ENCODE data around the gene BCL2A1. TPM values are rescaled to one million over a fixed set of nuclear protein-coding genes. Genes with fewer than 3 reads are reported as not detected.
"Not testable (repeated sequence)": the region's sequence is repeated elsewhere in the genome, so short reads cannot be mapped to it uniquely, and the experiment has no call there.

The BCL2A1 gene
- 258 TPM for polyA plus RNA-seq (2012; ENCODE audit: low read depth, missing spikeins)

DNA sequence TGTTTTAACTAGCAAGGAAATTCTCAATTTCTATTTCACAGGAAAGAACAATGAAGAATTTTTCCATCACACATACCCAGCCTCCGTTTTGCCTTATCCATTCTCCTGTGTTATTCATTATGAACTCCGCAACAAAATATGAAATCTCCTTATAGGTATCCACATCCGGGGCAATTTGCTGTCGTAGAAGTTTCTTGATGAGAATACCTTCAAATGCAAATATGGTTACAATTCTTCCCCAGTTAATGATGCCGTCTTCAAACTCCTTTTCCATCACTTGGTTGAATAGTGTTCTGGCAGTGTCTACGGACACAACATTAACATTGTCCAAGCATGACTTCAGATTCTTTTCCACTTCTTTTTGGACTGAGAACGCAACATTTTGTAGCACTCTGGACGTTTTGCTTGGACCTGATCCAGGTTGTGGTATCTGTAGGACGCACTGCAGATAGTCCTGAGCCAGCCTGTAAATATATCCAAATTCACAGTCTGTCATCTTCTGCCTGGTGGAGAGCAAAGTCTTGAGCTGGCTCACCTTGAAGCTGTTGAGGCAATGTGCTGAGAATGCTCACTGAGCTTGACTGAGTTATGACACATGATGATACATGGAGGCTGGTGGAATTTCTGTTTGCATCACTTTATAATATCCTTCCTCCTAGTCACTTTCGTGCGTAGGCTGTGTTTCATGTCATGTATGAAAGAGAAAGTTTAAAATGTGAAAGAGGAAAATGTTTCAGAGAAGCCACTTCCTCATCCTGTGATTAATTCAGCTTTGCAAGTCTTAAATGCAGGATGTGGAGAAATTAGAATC is at the start of gene BCL2A1:
Gene BCL2A1 (minus strand): TSS at position 573 of the 811 bp plus-strand sequence. CDS start 77 bp downstream, at position 496.
- no peak for DNase-seq (ENCODE audit: insufficient read length, low spot score)
- peak; percentile 95 for TF ChIP-seq SPI1 (IDR thresholded peaks at IDR 0.05; ENCODE audit: low read depth, low read length)
- TF ChIP-seq PAX5 (IDR thresholded peaks at IDR 0.05; ENCODE audit: insufficient read depth, low read length, severe bottlenecking): peak; percentile 51
- peak; percentile 93 for TF ChIP-seq POU2F2 (IDR thresholded peaks at IDR 0.05; ENCODE audit: low read depth, low read length)
- peak; percentile 100 for TF ChIP-seq POLR2A (IDR thresholded peaks at IDR 0.05; ENCODE audit: low read depth, low read length)
- TF ChIP-seq POLR2AphosphoS5 (IDR thresholded peaks at IDR 0.05; ENCODE audit: low read depth, low read length): peak; percentile 99
- TF ChIP-seq TAF1 (IDR thresholded peaks at IDR 0.05; ENCODE audit: low read depth, low read length): peak; percentile 99
- peak; percentile 97 for FAIRE-seq

DNA sequence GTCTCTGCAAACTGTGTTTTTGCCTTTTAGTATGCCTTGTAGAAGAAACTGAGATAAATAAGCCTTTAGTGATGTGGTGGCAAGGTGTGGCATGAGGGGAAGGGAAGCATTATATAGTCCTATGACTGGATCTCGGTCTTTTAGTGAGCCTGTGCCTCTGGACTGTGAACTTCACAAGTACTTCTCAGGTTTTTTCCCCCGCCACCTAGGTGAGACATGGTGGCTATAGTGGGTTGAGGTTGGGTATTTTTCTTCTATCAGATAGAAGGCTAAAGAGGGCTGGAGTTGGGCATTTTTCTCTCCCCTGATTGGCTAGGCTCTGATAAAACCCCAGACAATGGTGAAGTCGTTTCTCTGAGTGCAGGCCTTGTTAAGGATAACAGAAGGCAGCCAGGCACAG is 49.7 kb upstream of the BCL2A1 start:
- DNase-seq (ENCODE audit: insufficient read length, low spot score) (no peak), FAIRE-seq (no peak)
- no peak for TF ChIP-seq POLR2A (IDR thresholded peaks at IDR 0.05; ENCODE audit: low read depth, low read length)
- no peak for TF ChIP-seq SPI1 (IDR thresholded peaks at IDR 0.05; ENCODE audit: low read depth, low read length)
- TF ChIP-seq PAX5 (IDR thresholded peaks at IDR 0.05; ENCODE audit: insufficient read depth, low read length, severe bottlenecking): no peak
- no peak for TF ChIP-seq POU2F2 (IDR thresholded peaks at IDR 0.05; ENCODE audit: low read depth, low read length)
- no peak for TF ChIP-seq POLR2AphosphoS5 (IDR thresholded peaks at IDR 0.05; ENCODE audit: low read depth, low read length)
- TF ChIP-seq TAF1 (IDR thresholded peaks at IDR 0.05; ENCODE audit: low read depth, low read length): no peak

DNA sequence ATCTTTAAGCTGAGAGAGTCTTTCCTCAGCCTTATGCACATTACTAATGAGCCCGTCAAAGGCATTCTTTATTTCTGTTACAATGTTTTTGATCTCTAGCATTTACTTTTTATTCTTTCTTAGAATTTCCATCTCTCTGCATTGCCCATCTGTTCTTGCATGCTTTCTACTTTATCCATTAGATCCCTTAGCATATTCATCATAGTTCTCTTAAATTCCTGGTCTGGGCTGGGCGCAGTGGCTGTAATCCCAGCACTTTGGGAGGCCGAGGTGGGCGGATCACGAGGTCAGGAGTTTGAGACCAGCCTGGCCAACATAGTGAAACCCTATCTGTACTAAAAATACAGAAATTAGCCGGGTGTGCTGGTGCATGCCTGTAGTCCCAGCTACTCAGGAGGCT is 49.2 kb upstream of the BCL2A1 start:
- FAIRE-seq; DNase-seq (ENCODE audit: insufficient read length, low spot score): not testable (repeated sequence)

DNA sequence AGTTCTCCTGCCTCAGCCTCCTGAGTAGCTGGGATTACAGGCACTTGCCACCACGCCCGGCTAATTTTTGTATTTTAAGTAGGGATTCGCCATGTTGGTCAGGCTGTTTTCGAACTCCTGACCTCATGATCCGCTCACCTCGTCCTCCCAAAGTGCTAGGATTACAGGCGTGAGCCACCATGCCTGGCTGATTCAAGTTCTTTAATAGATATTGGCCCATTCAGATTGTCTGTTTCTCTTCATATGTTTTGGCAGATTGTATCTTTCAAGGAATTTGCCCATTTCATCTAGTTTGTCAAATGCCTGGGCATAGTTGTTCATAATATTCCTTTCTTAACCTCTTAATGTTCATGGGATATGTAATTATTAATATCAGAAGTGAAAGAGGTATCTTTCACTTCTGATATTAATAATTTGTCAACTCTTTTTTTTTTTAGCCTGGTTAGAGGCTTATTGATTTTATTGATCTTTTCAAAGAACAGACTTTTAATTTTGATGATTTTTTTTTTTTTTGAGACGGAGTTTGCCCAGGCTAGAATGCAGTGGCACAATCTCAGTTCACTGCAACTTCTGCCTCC is 48.3 kb upstream of the BCL2A1 start:
- no peak for DNase-seq (ENCODE audit: insufficient read length, low spot score)
- no peak for FAIRE-seq
- TF ChIP-seq SPI1 (IDR thresholded peaks at IDR 0.05; ENCODE audit: low read depth, low read length): no peak

DNA sequence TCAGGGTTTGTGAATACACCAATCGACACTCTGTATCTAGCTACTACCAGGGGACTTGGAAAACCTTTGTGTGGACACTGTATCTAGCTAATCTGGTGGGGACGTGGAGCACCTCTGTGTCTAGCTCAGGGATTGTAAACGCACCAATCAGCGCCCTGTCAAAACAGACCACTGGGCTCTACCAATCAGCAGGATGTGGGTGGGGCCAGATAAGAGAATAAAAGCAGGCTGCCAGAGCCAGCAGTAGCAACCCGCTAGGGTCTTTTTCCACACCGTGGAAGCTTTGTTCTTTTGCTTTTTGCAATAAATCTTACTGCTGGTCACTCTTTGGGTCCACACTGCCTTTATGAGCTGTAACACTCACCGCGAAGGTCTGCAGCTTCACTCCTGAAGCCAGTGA is 46.1 kb upstream of the BCL2A1 start:
- TF ChIP-seq POLR2A (IDR thresholded peaks at IDR 0.05; ENCODE audit: low read depth, low read length): peak; percentile 57; the same call in 1 of the 2 replicates
- FAIRE-seq; DNase-seq (ENCODE audit: insufficient read length, low spot score): not testable (repeated sequence)

DNA sequence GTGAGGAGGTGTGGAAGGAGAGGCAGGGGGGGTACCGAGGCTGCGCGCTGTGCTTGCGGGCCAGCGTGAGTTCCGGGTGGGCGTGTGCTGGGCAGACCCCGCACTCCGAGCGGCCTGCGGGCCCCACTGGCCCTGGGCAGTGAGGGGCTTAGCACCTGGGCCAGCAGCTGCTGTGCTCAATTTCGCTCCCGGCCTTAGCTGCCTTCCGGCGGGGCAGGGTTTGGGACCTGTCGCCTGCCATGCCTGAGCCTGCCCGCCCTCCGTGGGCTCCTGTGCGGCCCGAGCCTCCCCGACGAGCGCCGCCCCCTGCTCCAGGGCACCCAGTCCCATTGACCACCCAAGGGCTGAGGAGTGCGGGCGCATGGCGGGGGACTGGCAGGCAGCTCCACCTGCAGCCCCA is 45.5 kb upstream of the BCL2A1 start:
- not testable (repeated sequence) for DNase-seq (ENCODE audit: insufficient read length, low spot score); FAIRE-seq

DNA sequence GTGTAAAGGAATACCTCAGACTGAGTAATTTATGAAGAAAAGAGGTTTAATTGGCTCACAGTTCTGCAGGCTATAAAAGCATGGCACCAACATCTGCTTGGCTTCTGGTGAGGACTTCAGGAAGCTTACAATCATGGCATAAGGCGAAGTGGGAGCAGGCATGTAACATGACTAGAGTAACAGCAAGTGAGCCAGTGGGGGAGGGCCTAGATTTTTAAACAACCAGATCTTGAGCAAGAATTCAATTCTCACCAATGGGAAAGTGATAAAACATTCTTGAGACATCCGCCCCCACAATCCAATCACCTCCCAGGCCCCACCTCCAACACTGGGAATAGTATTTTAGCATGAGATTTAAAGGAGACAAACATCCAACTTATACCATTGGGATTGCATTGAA is 44.2 kb upstream of the BCL2A1 start:
- DNase-seq (ENCODE audit: insufficient read length, low spot score): no peak
- FAIRE-seq: peak; percentile 59
- TF ChIP-seq POU2F2 (IDR thresholded peaks at IDR 0.05; ENCODE audit: low read depth, low read length) (no peak), TAF1 (IDR thresholded peaks at IDR 0.05; ENCODE audit: low read depth, low read length) (no peak), SPI1 (IDR thresholded peaks at IDR 0.05; ENCODE audit: low read depth, low read length) (no peak), POLR2A (IDR thresholded peaks at IDR 0.05; ENCODE audit: low read depth, low read length) (no peak), POLR2AphosphoS5 (IDR thresholded peaks at IDR 0.05; ENCODE audit: low read depth, low read length) (no peak), PAX5 (IDR thresholded peaks at IDR 0.05; ENCODE audit: insufficient read depth, low read length, severe bottlenecking) (no peak)

DNA sequence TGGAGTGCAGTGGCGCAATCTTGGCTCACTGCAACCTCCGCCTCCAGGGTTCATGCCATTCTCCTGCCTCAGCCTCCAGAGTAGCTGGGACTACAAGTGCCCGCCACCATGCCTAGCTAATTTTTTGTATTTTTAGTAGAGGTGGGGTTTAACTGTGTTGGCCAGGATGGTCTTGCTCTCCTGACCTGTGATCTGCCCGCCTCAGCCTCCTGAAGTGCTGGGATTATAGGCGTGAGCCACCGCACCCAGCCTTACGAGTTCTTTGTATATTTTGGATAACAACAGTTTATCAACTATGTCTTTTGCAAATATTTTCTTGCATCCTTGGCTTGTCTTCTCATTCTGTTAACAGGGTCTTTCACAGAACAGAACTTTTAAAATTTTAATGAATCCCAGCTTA is 43.2 kb upstream of the BCL2A1 start:
- DNase-seq (ENCODE audit: insufficient read length, low spot score); FAIRE-seq: not testable (repeated sequence)

DNA sequence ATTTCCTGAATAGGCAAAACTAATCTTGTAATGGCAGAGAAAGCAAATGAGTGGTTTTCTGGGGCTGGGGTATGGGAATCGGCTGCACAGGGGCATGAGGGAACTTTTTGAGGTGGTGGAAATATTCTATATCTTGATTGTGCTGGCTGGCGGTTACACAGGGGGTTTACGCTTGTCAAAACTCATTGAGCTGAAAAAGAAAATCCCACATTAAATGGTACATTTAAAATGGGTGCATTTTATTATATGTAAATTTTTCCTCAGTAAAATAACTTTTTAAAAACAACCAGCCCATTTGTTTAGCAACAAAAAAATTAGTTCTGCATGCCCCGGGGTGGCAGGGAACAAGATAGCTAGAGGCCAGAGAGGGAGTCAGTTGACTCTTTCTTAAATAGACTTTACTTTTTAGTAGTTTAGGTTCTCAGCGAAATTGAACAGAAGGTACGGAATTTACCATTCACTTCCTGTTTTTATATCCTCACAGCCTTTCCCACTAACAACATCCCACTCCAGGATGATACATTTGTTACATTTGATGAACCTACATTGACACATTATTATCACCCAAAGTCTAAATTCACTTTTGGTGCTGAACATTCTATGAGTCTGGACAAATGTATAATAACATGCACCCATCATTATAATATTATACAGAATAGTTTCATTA is 41.2 kb upstream of the BCL2A1 start:
- DNase-seq (ENCODE audit: insufficient read length, low spot score): no peak
- TF ChIP-seq TAF1 (IDR thresholded peaks at IDR 0.05; ENCODE audit: low read depth, low read length) (no peak), POLR2AphosphoS5 (IDR thresholded peaks at IDR 0.05; ENCODE audit: low read depth, low read length) (no peak), PAX5 (IDR thresholded peaks at IDR 0.05; ENCODE audit: insufficient read depth, low read length, severe bottlenecking) (peak; percentile 34), SPI1 (IDR thresholded peaks at IDR 0.05; ENCODE audit: low read depth, low read length) (peak; percentile 89), POU2F2 (IDR thresholded peaks at IDR 0.05; ENCODE audit: low read depth, low read length) (0 out of 2 replicates have a peak, but pooled peaks have one; percentile 44)
- FAIRE-seq: peak; percentile 73

DNA sequence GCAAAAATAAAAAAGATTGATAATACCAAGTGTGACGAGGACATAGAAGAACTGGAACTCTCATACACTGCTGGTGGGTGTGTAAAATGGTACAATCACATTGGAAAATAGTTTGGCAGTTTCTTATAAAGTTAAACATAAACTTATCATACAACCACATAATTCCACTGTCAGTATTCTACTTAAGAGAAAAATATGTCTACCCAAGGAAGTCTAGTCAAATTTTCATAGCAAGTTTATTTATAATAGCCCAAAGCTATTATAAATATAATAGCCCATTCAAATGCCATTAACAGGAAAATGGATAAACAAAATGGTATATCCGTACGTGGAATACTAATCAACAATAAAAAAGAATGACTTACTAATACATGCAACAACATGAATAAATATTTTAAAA is 40.6 kb upstream of the BCL2A1 start:
- DNase-seq (ENCODE audit: insufficient read length, low spot score): no peak
- FAIRE-seq: no peak
- TF ChIP-seq PAX5 (IDR thresholded peaks at IDR 0.05; ENCODE audit: insufficient read depth, low read length, severe bottlenecking) (no peak), TAF1 (IDR thresholded peaks at IDR 0.05; ENCODE audit: low read depth, low read length) (no peak), POU2F2 (IDR thresholded peaks at IDR 0.05; ENCODE audit: low read depth, low read length) (no peak), POLR2A (IDR thresholded peaks at IDR 0.05; ENCODE audit: low read depth, low read length) (no peak), SPI1 (IDR thresholded peaks at IDR 0.05; ENCODE audit: low read depth, low read length) (no peak), POLR2AphosphoS5 (IDR thresholded peaks at IDR 0.05; ENCODE audit: low read depth, low read length) (no peak)

Measured in GM12891 (cell line).